HEK293 (cell line): ENCODE measurements around the gene NCAPD3.

Experiments
- CTCF ChIA-PET: fragments of 350-600 bp; formaldehyde crosslinking; extraction: SDS; loops from one replicate; lab custom pipeline; 2021; ENCODE audit warnings: antibody characterized with exemption; lab: Yijun Ruan, JAX
- POLR2A ChIA-PET: fragments of 300-600 bp; formaldehyde crosslinking; extraction: SDS; loops from one replicate; lab custom pipeline; 2020; ENCODE audit warnings: antibody characterized with exemption, inconsistent platforms; lab: Yijun Ruan, JAX
- H3K27ac ChIP-seq: fragments of 200-500 bp; sonication (Bioruptor generic); 2 replicates; pipeline ENCODE4 v1.5.1; 2014; ENCODE audit warnings: low read depth, low read length, control low read depth, inconsistent platforms; ENCODE audit errors: extremely low read depth
- H3K36me3 ChIP-seq, 2 experiments: fragments of 200-500 bp in 1 of 2; sonication (Bioruptor generic) in 1 of 2; 1 replicate in 1 of 2; 2 replicates in 1 of 2; pipeline ENCODE4 v1.5.1; 2014 to 2017; ENCODE audit warnings: inconsistent platforms in 2 of 2, low read length in 2 of 2; ENCODE audit not compliant: control insufficient read depth in 2 of 2, insufficient read depth in 1 of 2
- H3K4me1 ChIP-seq: fragments of 200-500 bp; sonication (Bioruptor generic); 2 replicates; pipeline ENCODE4 v1.5.1; 2014; ENCODE audit warnings: mild to moderate bottlenecking, low read length, inconsistent platforms; ENCODE audit not compliant: control insufficient read depth, insufficient read depth
- H3K4me3 ChIP-seq: 2 replicates; pipeline ENCODE4 v1.5.1; 2011; ENCODE audit warnings: low read depth, mild to moderate bottlenecking, control low read depth, low read length, moderate library complexity
- H3K9me3 ChIP-seq: fragments of 200-500 bp; sonication (Bioruptor generic); 2 replicates; pipeline ENCODE4 v1.5.1; 2014; ENCODE audit warnings: low read depth, low read length, inconsistent platforms; ENCODE audit not compliant: control insufficient read depth, insufficient read depth
- GLI2 ChIP-seq: fragments of 450-650 bp; formaldehyde crosslinking; IDR thresholded peaks from 2 replicates; pipeline ENCODE4; 2017; ENCODE audit warnings: missing biosample characterization, missing genetic modification characterization, low read depth, borderline replicate concordance
- GLIS2 ChIP-seq: fragments of 450-650 bp; formaldehyde crosslinking; IDR thresholded peaks from 2 replicates; pipeline ENCODE4 v1.5.1; 2016; ENCODE audit warnings: missing biosample characterization, missing genetic modification characterization
- KLF10 ChIP-seq: fragments of 450-650 bp; IDR thresholded peaks from 2 replicates; pipeline ENCODE4 v1.5.1; 2018; ENCODE audit warnings: missing biosample characterization, mild to moderate bottlenecking, missing genetic modification characterization
- RBAK ChIP-seq: fragments of 450-650 bp; formaldehyde crosslinking; IDR thresholded peaks from 2 replicates; pipeline ENCODE4 v1.5.1; 2016; ENCODE audit warnings: missing biosample characterization, missing genetic modification characterization
- SALL2 ChIP-seq: fragments of 450-650 bp; formaldehyde crosslinking; IDR thresholded peaks from 2 replicates; pipeline ENCODE4 v1.5.0; 2017; ENCODE audit warnings: missing biosample characterization, mild to moderate bottlenecking, missing genetic modification characterization, borderline replicate concordance
- SP7 ChIP-seq: fragments of 450-650 bp; formaldehyde crosslinking; IDR thresholded peaks from 2 replicates; pipeline ENCODE4 v1.5.1; 2016; ENCODE audit warnings: missing biosample characterization, missing genetic modification characterization
- ZBTB17 ChIP-seq: fragments of 450-650 bp; formaldehyde crosslinking; IDR thresholded peaks from 2 replicates; pipeline ENCODE4 v1.5.1; 2016; ENCODE audit warnings: missing biosample characterization, missing genetic modification characterization
- ZBTB49 ChIP-seq: fragments of 450-650 bp; formaldehyde crosslinking; IDR thresholded peaks from 2 replicates; pipeline ENCODE4 v1.5.1; 2016; ENCODE audit warnings: missing biosample characterization, missing genetic modification characterization, low read depth
- ZNF112 ChIP-seq: fragments of 450-650 bp; formaldehyde crosslinking; IDR thresholded peaks from 2 replicates; pipeline ENCODE4 v1.5.0; 2017; ENCODE audit warnings: missing biosample characterization, missing genetic modification characterization
- ZNF140 ChIP-seq: fragments of 450-650 bp; formaldehyde crosslinking; IDR thresholded peaks from 2 replicates; pipeline ENCODE4 v1.5.1; 2016; ENCODE audit warnings: missing biosample characterization, missing genetic modification characterization
- ZNF16 ChIP-seq: fragments of 450-650 bp; formaldehyde crosslinking; IDR thresholded peaks from 2 replicates; pipeline ENCODE4 v1.5.1; 2016; ENCODE audit warnings: low read depth, missing biosample characterization, missing genetic modification characterization
- ZNF19 ChIP-seq: fragments of 450-650 bp; formaldehyde crosslinking; IDR thresholded peaks from 2 replicates; pipeline ENCODE4; 2016; ENCODE audit warnings: missing biosample characterization, missing genetic modification characterization, low read depth
- ZNF223 ChIP-seq: fragments of 450-650 bp; formaldehyde crosslinking; IDR thresholded peaks from 2 replicates; pipeline ENCODE4 v1.5.1; 2016; ENCODE audit warnings: missing biosample characterization, missing genetic modification characterization
- ZNF266 ChIP-seq: fragments of 450-650 bp; formaldehyde crosslinking; IDR thresholded peaks from 2 replicates; pipeline ENCODE4 v1.5.1; 2016; ENCODE audit warnings: missing biosample characterization, missing genetic modification characterization, low read depth
- ZNF324 ChIP-seq: fragments of 450-650 bp; formaldehyde crosslinking; IDR thresholded peaks from 2 replicates; pipeline ENCODE4 v1.5.1; 2016; ENCODE audit warnings: missing biosample characterization, missing genetic modification characterization
- ZNF488 ChIP-seq: fragments of 450-650 bp; formaldehyde crosslinking; IDR thresholded peaks from 2 replicates; pipeline ENCODE4 v1.5.1; 2016; ENCODE audit warnings: missing biosample characterization, missing genetic modification characterization
- ZNF510 ChIP-seq: fragments of 450-650 bp; formaldehyde crosslinking; IDR thresholded peaks from 2 replicates; pipeline ENCODE4 v1.5.1; 2018; ENCODE audit warnings: mild to moderate bottlenecking, missing genetic modification characterization, missing biosample characterization; ENCODE audit not compliant: insufficient replicate concordance
- ZNF529 ChIP-seq: fragments of 450-650 bp; formaldehyde crosslinking; IDR thresholded peaks from 2 replicates; pipeline ENCODE4 v1.5.1; 2017; ENCODE audit warnings: missing genetic modification characterization, missing biosample characterization; ENCODE audit not compliant: insufficient replicate concordance
- ZNF561 ChIP-seq: fragments of 450-650 bp; IDR thresholded peaks from 2 replicates; pipeline ENCODE4 v1.5.1; 2018; ENCODE audit warnings: missing biosample characterization, missing genetic modification characterization, borderline replicate concordance
- ZNF660 ChIP-seq: fragments of 450-650 bp; IDR thresholded peaks from 2 replicates; pipeline ENCODE4 v1.5.1; 2018; ENCODE audit warnings: missing biosample characterization, mild to moderate bottlenecking, missing genetic modification characterization
- ZSCAN23 ChIP-seq: fragments of 450-650 bp; formaldehyde crosslinking; IDR thresholded peaks from 2 replicates; pipeline ENCODE4 v1.5.1; 2016; ENCODE audit warnings: missing biosample characterization, missing genetic modification characterization
- TF ChIP-seq, protein P1 (sequence below): fragments of 450-650 bp; formaldehyde crosslinking; IDR thresholded peaks from 2 replicates; pipeline ENCODE4 v1.5.0; 2017; ENCODE audit warnings: missing biosample characterization, missing genetic modification characterization, borderline replicate concordance
- TF ChIP-seq, protein P2 (sequence below): fragments of 450-650 bp; formaldehyde crosslinking; IDR thresholded peaks from 2 replicates; pipeline ENCODE4 v1.5.1; 2016; ENCODE audit warnings: missing biosample characterization, missing genetic modification characterization
- TF ChIP-seq, protein P3 (sequence below): fragments of 450-650 bp; formaldehyde crosslinking; IDR thresholded peaks from 2 replicates; pipeline ENCODE4 v1.5.1; 2016; ENCODE audit warnings: missing biosample characterization, missing genetic modification characterization

Gene NCAPD3

DNA sequence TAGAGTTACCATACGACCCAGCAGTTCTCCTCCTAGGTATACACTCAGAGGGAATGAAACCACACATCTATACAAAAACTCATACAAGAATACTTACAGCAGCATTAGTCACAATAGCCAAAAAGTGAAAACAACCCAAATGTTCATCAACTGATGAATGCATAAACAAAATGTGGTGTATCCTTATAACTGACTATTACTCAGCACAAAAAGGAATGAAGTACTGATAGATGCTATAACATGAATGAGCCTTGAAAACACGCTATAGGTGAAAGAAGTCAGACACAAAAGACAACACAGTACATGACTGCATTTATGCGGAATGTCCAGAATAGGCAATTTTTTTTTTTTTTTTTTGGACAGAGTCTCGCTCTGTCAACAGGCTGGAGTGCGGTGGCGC is 23.1 kb downstream of the NCAPD3 start:
- TF ChIP-seq ZNF266 (tag by site-specific recombination) (no peak), GLIS2 (no peak), GLI2 (tag by site-specific recombination) (no peak), ZNF529 (tag by site-specific recombination) (no peak), ZNF510 (tag by site-specific recombination) (no peak), ZNF561 (tag by site-specific recombination) (no peak), ZSCAN23 (tag by site-specific recombination) (no peak), ZNF112 (no peak), SP7 (tag by site-specific recombination) (no peak), ZNF19 (tag by site-specific recombination) (no peak), ZNF488 (tag by site-specific recombination) (no peak)
- TF ChIP-seq, protein P1, sequence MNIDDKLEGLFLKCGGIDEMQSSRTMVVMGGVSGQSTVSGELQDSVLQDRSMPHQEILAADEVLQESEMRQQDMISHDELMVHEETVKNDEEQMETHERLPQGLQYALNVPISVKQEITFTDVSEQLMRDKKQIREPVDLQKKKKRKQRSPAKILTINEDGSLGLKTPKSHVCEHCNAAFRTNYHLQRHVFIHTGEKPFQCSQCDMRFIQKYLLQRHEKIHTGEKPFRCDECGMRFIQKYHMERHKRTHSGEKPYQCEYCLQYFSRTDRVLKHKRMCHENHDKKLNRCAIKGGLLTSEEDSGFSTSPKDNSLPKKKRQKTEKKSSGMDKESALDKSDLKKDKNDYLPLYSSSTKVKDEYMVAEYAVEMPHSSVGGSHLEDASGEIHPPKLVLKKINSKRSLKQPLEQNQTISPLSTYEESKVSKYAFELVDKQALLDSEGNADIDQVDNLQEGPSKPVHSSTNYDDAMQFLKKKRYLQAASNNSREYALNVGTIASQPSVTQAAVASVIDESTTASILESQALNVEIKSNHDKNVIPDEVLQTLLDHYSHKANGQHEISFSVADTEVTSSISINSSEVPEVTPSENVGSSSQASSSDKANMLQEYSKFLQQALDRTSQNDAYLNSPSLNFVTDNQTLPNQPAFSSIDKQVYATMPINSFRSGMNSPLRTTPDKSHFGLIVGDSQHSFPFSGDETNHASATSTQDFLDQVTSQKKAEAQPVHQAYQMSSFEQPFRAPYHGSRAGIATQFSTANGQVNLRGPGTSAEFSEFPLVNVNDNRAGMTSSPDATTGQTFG (tag by site-specific recombination) = no peak
- no peak overlapping the region for H3K27ac ChIP-seq
- no peaks in the 10 kb centered on the region for H3K9me3 ChIP-seq
- H3K4me1 ChIP-seq = no peaks in the 10 kb centered on the region
- peaks cover 19 to 95% of the 10 kb centered on the region in 2 experiments for H3K36me3 ChIP-seq
- no peak overlapping the region for H3K4me3 ChIP-seq
- ChIA-PET POLR2A (no interaction called here), CTCF (interaction anchor here (0.6 kb wide), 1 partner anchor 150 kb away, joined by 3 read pairs; no protein-coding TSS in a partner anchor)

- peaks cover 19 to 95% of the 10 kb centered on the region in 2 experiments for H3K36me3 ChIP-seq
- H3K4me1 ChIP-seq = no peaks in the 10 kb centered on the region
- POLR2A ChIA-PET = interaction anchor here (0.5 kb wide), 1 partner anchor 119 kb away, joined by 3 read pairs; no protein-coding TSS in a partner anchor
- H3K27ac ChIP-seq = no peak overlapping the region
- CTCF ChIA-PET = interaction anchor here (0.6 to 2.3 kb wide), 2 partner anchors 8 to 138 kb away, joined by 5 to 12 read pairs; no protein-coding TSS in a partner anchor
- no peak overlapping the region for H3K4me3 ChIP-seq
- no peaks in the 10 kb centered on the region for H3K9me3 ChIP-seq
- TF ChIP-seq, protein P2, sequence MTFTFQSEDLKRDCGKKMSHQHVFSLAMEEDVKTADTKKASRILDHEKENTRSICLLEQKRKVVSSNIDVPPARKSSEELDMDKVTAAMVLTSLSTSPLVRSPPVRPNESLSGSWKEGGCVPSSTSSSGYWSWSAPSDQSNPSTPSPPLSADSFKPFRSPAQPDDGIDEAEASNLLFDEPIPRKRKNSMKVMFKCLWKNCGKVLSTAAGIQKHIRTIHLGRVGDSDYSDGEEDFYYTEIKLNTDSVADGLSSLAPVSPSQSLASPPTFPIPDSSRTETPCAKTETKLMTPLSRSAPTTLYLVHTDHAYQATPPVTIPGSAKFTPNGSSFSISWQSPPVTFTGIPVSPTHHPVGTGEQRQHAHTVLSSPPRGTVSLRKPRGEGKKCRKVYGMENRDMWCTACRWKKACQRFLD = no peak
- TF ChIP-seq ZBTB17 (tag by site-specific recombination) (no peak), ZNF16 (no peak), ZNF140 (tag by site-specific recombination) (no peak), ZBTB49 (no peak), KLF10 (tag by site-specific recombination) (no peak), ZNF223 (tag by site-specific recombination) (no peak), ZNF112 (no peak), RBAK (no peak), ZNF660 (tag by site-specific recombination) (no peak), ZNF324 (tag by site-specific recombination) (no peak), SALL2 (tag by site-specific recombination) (no peak)
- TF ChIP-seq, protein P3, sequence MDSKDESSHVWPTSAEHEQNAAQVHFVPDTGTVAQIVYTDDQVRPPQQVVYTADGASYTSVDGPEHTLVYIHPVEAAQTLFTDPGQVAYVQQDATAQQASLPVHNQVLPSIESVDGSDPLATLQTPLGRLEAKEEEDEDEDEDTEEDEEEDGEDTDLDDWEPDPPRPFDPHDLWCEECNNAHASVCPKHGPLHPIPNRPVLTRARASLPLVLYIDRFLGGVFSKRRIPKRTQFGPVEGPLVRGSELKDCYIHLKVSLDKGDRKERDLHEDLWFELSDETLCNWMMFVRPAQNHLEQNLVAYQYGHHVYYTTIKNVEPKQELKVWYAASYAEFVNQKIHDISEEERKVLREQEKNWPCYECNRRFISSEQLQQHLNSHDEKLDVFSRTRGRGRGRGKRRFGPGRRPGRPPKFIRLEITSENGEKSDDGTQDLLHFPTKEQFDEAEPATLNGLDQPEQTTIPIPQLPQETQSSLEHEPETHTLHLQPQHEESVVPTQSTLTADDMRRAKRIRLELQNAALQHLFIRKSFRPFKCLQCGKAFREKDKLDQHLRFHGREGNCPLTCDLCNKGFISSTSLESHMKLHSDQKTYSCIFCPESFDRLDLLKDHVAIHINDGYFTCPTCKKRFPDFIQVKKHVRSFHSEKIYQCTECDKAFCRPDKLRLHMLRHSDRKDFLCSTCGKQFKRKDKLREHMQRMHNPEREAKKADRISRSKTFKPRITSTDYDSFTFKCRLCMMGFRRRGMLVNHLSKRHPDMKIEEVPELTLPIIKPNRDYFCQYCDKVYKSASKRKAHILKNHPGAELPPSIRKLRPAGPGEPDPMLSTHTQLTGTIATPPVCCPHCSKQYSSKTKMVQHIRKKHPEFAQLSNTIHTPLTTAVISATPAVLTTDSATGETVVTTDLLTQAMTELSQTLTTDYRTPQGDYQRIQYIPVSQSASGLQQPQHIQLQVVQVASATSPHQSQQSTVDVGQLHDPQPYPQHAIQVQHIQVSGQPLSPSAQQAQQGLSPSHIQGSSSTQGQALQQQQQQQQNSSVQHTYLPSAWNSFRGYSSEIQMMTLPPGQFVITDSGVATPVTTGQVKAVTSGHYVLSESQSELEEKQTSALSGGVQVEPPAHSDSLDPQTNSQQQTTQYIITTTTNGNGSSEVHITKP (tag by site-specific recombination) = no peak
- TF ChIP-seq, all 188 proteins: peak for 0
These were observed 24.2 kb downstream of the NCAPD3 start for GRCh38 chr11:134199531-134199930.
